ENCODE data around the gene MARCHF2. TPM values are rescaled to one million over a fixed set of nuclear protein-coding genes. Genes with fewer than 3 reads are reported as not detected.

MARCHF2 gene
- total RNA-seq, 5 donors from 2014 or later (not counting 1 experiment from before 2014, with no cell fraction given), result 20.6 to 40.7 (median 35.6) TPM

DNA sequence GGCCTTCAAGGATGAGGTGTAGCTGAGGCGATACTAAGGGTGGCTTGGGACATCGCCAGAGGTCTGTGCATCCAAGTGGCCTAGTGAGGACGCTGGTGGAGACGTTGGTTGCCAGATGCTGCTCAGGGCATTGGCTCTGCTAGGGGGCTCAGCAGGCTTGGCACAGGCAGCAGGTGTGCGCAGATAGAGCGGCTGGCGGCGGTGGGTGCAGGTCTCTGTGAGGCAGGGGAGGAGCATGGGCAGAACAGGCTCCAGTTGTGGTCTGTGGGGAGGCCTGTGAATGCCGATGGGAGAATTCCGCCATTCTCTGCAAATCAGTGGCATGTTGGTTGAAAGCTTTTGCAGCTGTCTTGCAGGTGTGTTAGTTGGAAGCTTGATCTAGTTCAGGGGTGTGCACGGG lies 68.1 kb downstream of the MARCHF2 start:
- Mint-ChIP-seq H3K4me1 (peaks cover 62 to 65% (median 64%) of the 10 kb centered on the region in 3 donors), H3K4me3 (peak overlapping the region in 2 of 3 donors; percentile 13 to 67), H3K9me3 (no peaks in the 10 kb centered on the region), H3K27ac (peak overlapping the region; percentile 59 to 78), H3K36me3 (peaks cover 31% of the 10 kb centered on the region), H3K27me3 (no peaks in the 10 kb centered on the region)
- Histone ChIP-seq H3K4me1 (ENCODE audit: control insufficient read depth in 1 of 2, extremely low read depth in 1 of 2, insufficient read depth in 2 of 2, low read length in 2 of 2) (peaks cover 18 to 60% of the 10 kb centered on the region in 2 experiments), H3K27ac (ENCODE audit: low read length) (peak overlapping the region; percentile 23), H3K9me3 (no peaks in the 10 kb centered on the region), H3K27me3 (replicated peaks in 1 of 2; ENCODE audit: control insufficient read depth in 2 of 2, extremely low read depth in 1 of 2, insufficient read depth in 2 of 2, low read length in 1 of 2) (no peaks in the 10 kb centered on the region), H3K36me3 (ENCODE audit: control insufficient read depth in 2 of 2, extremely low read depth in 1 of 2, insufficient read depth in 1 of 2, low read length in 1 of 2) (peaks cover 4 to 78% of the 10 kb centered on the region in 2 donors), H3K4me3 (ENCODE audit: control insufficient read depth in 1 of 2, extremely low read depth in 1 of 2, low read length in 1 of 2) (peak overlapping the region in 1 of 2 donors; percentile 30)
- DNase-seq (peak in 1 of 35 experiments; percentile 27), ATAC-seq (replicated peaks in 1 of 4) (peak in 2 of 4 experiments; percentile 11 to 52)
- 66% methylated on average over 9 of the region's 11 CpGs for WGBS (ENCODE audit: insufficient coverage)
- ChIA-PET CTCF (interaction anchor here (0.5 to 0.7 kb wide), 2 partner anchors 32 to 44 kb away, joined by 3 to 6 read pairs; no protein-coding TSS in a partner anchor), POLR2A (interaction anchor here in 1 of 2 donors (0.6 to 0.7 kb wide), 2 partner anchors 32 to 1326 kb away, joined by 5 to 10 read pairs; no protein-coding TSS in a partner anchor)

DNA sequence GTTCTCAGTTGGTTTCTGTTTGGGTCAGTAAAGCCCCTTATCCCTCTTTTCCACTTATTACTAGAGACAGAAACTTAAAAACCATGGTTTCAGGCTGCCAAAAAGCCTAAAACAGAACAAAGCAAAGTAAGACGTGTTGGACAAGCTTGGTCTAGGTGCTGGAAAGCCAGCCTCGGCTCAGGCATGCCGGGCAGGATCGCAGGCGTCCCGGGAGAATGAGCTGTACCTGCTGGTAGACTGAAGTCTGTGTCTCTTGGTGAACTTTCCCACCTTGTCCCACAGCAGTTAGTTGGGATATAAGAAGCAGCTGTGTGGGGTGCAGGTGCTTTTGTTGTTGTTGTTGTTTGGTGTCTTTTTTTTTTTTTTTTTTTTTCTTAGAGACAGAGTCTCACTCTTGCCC lies 68.5 kb downstream of the MARCHF2 start:
- H3K36me3 Mint-ChIP-seq, result peaks cover 33% of the 10 kb centered on the region
- H3K9me3 ChIP-seq, result no peaks in the 10 kb centered on the region
- no peaks in the 10 kb centered on the region for H3K27me3 ChIP-seq (replicated peaks in 1 of 2; ENCODE audit: control insufficient read depth in 2 of 2, extremely low read depth in 1 of 2, insufficient read depth in 2 of 2, low read length in 1 of 2)
- no peak overlapping the region for H3K4me3 ChIP-seq (ENCODE audit: control insufficient read depth in 1 of 2, extremely low read depth in 1 of 2, low read length in 1 of 2)
- ATAC-seq (replicated peaks in 1 of 4) (no peak), DNase-seq (no peak)
- peak overlapping the region in 1 of 3 donors; percentile 67 for H3K4me3 Mint-ChIP-seq
- CTCF ChIA-PET, result interaction anchor here (0.5 to 0.7 kb wide), 2 partner anchors 32 to 214 kb away, joined by 5 to 6 read pairs; no protein-coding TSS in a partner anchor
- H3K4me1 Mint-ChIP-seq, result peaks cover 63 to 66% (median 64%) of the 10 kb centered on the region in 3 donors
- peaks cover 4 to 78% of the 10 kb centered on the region in 2 donors for H3K36me3 ChIP-seq (ENCODE audit: control insufficient read depth in 2 of 2, extremely low read depth in 1 of 2, insufficient read depth in 1 of 2, low read length in 1 of 2)
- H3K27ac ChIP-seq (ENCODE audit: low read length), result no peak overlapping the region
- H3K27ac Mint-ChIP-seq, result peak overlapping the region; percentile 59 to 78
- H3K9me3 Mint-ChIP-seq, result no peaks in the 10 kb centered on the region
- H3K27me3 Mint-ChIP-seq, result no peaks in the 10 kb centered on the region
- POLR2A ChIA-PET, result interaction anchor here in 1 of 2 donors (0.7 kb wide), 1 partner anchor 31 kb away, joined by 10 read pairs; no protein-coding TSS in a partner anchor
- 92% methylated on average over 6 of the region's 6 CpGs for WGBS (ENCODE audit: insufficient coverage)
- H3K4me1 ChIP-seq (ENCODE audit: control insufficient read depth in 1 of 2, extremely low read depth in 1 of 2, insufficient read depth in 2 of 2, low read length in 2 of 2), result peaks cover 22 to 60% of the 10 kb centered on the region in 2 experiments

DNA sequence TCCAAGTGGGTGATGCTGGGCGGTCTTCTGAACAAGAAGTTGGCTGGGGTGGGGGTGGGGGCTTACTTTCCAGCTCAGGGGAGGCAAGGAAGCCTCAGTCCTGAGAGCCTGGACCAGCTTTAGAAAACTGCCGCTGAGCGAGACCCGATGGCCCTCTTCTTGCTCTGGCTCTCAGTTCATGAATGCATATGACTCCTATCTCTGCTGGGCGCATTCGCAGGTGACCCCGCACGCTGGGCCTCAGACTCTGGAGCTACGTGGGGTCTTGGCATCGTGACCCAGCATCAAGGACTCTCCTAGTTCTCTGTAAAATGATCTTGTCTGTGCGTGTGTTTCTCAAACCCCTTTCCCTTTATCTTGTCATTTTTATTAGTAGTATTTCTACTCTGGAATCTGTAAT lies 69.6 kb downstream of the MARCHF2 start:
- Mint-ChIP-seq H3K4me1 (peaks cover 64 to 67% (median 64%) of the 10 kb centered on the region in 3 donors), H3K4me3 (peak overlapping the region in 1 of 3 donors; percentile 42), H3K36me3 (peaks cover 40% of the 10 kb centered on the region), H3K27me3 (no peaks in the 10 kb centered on the region), H3K27ac (peak overlapping the region; percentile 20 to 56), H3K9me3 (no peaks in the 10 kb centered on the region)
- POLR2A ChIA-PET, result interaction anchor here in 1 of 2 donors (0.5 kb wide), 1 partner anchor 8 kb away, joined by 4 read pairs; no protein-coding TSS in a partner anchor
- Histone ChIP-seq H3K36me3 (ENCODE audit: control insufficient read depth in 2 of 2, extremely low read depth in 1 of 2, insufficient read depth in 1 of 2, low read length in 1 of 2) (peaks cover under 1 to 73% of the 10 kb centered on the region in 2 donors), H3K4me3 (ENCODE audit: control insufficient read depth in 1 of 2, extremely low read depth in 1 of 2, low read length in 1 of 2) (no peak overlapping the region), H3K4me1 (ENCODE audit: control insufficient read depth in 1 of 2, extremely low read depth in 1 of 2, insufficient read depth in 2 of 2, low read length in 2 of 2) (peaks cover 24 to 60% of the 10 kb centered on the region in 2 experiments), H3K27ac (ENCODE audit: low read length) (no peak overlapping the region), H3K27me3 (replicated peaks in 1 of 2; ENCODE audit: control insufficient read depth in 2 of 2, extremely low read depth in 1 of 2, insufficient read depth in 2 of 2, low read length in 1 of 2) (no peaks in the 10 kb centered on the region), H3K9me3 (no peaks in the 10 kb centered on the region)
- DNase-seq (no peak), ATAC-seq (replicated peaks in 1 of 4) (no peak)
- 98% methylated on average over 8 of the region's 11 CpGs for WGBS (ENCODE audit: insufficient coverage)
- CTCF ChIA-PET, result no interaction called here

DNA sequence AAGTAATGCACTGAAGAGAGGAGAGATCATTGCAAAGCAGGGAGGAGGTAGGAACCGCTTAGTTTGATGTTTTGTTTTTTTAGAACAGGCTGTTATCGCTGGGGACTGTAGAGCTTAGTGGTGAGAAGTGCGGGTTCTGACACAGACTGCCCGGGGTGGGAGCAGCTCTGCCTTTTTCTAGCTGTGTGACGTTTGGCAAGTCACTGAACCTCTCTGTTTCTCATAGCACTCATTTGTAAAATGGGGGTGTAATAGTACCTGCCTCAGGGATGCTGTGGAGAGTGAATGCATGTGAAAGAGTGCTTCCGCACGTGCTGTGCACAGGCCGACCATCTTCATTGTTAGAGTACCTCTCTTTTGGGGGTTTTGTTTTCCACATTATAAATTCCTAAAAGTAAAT lies 70.1 kb downstream of the MARCHF2 start:
- Mint-ChIP-seq H3K27ac (peak overlapping the region; percentile 20 to 56), H3K4me1 (peaks cover 64 to 67% (median 64%) of the 10 kb centered on the region in 3 donors), H3K27me3 (no peaks in the 10 kb centered on the region), H3K36me3 (peaks cover 44% of the 10 kb centered on the region), H3K9me3 (no peaks in the 10 kb centered on the region), H3K4me3 (peak overlapping the region in 1 of 3 donors; percentile 42)
- Histone ChIP-seq H3K4me3 (ENCODE audit: control insufficient read depth in 1 of 2, extremely low read depth in 1 of 2, low read length in 1 of 2) (no peak overlapping the region), H3K27me3 (replicated peaks in 1 of 2; ENCODE audit: control insufficient read depth in 2 of 2, extremely low read depth in 1 of 2, insufficient read depth in 2 of 2, low read length in 1 of 2) (no peaks in the 10 kb centered on the region), H3K9me3 (no peaks in the 10 kb centered on the region), H3K27ac (ENCODE audit: low read length) (no peak overlapping the region), H3K36me3 (ENCODE audit: control insufficient read depth in 2 of 2, extremely low read depth in 1 of 2, insufficient read depth in 1 of 2, low read length in 1 of 2) (peaks cover 0 to 74% of the 10 kb centered on the region in 2 donors), H3K4me1 (ENCODE audit: control insufficient read depth in 1 of 2, extremely low read depth in 1 of 2, insufficient read depth in 2 of 2, low read length in 2 of 2) (peaks cover 22 to 61% of the 10 kb centered on the region in 2 experiments)
- POLR2A ChIA-PET, result no interaction called here
- CTCF ChIA-PET, result no interaction called here
- 81% methylated on average over 4 of the region's 8 CpGs for WGBS (ENCODE audit: insufficient coverage)
- ATAC-seq (replicated peaks in 1 of 4) (no peak), DNase-seq (no peak)

DNA sequence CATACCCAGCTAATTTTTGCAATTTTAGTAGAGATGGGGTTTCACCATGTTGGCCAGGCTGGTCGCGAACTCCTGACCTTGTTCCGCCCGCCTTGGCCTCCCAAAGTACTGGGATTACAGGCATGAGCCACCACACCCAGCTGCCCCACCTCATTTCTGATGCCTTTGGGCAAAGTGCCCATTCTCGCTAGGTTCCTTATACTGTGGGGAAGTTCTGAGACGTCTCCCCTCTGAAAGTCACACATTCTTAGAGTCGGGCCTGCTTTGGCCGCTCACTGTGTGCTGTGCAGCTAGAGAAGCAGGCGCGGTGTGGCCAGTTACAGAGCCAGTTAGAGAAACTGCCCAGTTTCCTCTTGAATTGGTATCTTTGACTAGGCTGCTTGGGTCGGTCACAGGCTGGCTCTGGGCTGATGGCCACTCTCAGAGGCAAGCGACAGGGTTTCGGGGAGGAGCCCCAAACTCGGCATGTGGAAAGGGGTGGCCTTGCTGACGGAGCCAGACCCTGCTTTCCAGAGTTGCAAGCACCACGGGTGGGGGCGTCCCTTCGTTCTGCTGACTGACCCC lies 71.3 kb downstream of the MARCHF2 start:
- peaks cover 20 to 51% of the 10 kb centered on the region in 2 experiments for H3K4me1 ChIP-seq (ENCODE audit: control insufficient read depth in 1 of 2, extremely low read depth in 1 of 2, insufficient read depth in 2 of 2, low read length in 2 of 2)
- no peaks in the 10 kb centered on the region for H3K9me3 ChIP-seq
- DNase-seq (peak in 1 of 35 experiments; percentile 26), ATAC-seq (replicated peaks in 1 of 4) (no peak)
- Mint-ChIP-seq H3K4me3 (no peak overlapping the region), H3K27ac (peak overlapping the region in 1 of 2 donors; percentile 11), H3K9me3 (no peaks in the 10 kb centered on the region), H3K4me1 (peaks cover 59 to 62% (median 59%) of the 10 kb centered on the region in 3 donors), H3K27me3 (no peaks in the 10 kb centered on the region), H3K36me3 (peaks cover 50% of the 10 kb centered on the region)
- no peak overlapping the region for H3K4me3 ChIP-seq (ENCODE audit: control insufficient read depth in 1 of 2, extremely low read depth in 1 of 2, low read length in 1 of 2)
- ChIA-PET CTCF (no interaction called here), POLR2A (no interaction called here)
- peaks cover 0 to 70% of the 10 kb centered on the region in 2 donors for H3K36me3 ChIP-seq (ENCODE audit: control insufficient read depth in 2 of 2, extremely low read depth in 1 of 2, insufficient read depth in 1 of 2, low read length in 1 of 2)
- H3K27ac ChIP-seq (ENCODE audit: low read length), result no peak overlapping the region
- WGBS (ENCODE audit: insufficient coverage), result 94% methylated on average over 12 of the region's 18 CpGs
- no peaks in the 10 kb centered on the region for H3K27me3 ChIP-seq (replicated peaks in 1 of 2; ENCODE audit: control insufficient read depth in 2 of 2, extremely low read depth in 1 of 2, insufficient read depth in 2 of 2, low read length in 1 of 2)

DNA sequence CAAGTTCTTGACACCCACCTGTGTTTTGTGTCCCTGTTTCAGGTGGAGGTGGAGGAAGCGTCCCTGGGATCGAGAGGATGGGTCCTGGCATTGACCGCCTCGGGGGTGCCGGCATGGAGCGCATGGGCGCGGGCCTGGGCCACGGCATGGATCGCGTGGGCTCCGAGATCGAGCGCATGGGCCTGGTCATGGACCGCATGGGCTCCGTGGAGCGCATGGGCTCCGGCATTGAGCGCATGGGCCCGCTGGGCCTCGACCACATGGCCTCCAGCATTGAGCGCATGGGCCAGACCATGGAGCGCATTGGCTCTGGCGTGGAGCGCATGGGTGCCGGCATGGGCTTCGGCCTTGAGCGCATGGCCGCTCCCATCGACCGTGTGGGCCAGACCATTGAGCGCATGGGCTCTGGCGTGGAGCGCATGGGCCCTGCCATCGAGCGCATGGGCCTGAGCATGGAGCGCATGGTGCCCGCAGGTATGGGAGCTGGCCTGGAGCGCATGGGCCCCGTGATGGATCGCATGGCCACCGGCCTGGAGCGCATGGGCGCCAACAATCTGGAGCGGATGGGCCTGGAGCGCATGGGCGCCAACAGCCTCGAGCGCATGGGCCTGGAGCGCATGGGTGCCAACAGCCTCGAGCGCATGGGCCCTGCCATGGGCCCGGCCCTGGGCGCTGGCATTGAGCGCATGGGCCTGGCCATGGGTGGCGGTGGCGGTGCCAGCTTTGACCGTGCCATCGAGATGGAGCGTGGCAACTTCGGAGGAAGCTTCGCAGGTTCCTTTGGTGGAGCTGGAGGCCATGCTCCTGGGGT lies 72.7 kb downstream of the MARCHF2 start:
- POLR2A ChIA-PET, result no interaction called here
- H3K9me3 Mint-ChIP-seq, result no peaks in the 10 kb centered on the region
- Histone ChIP-seq H3K9me3 (no peaks in the 10 kb centered on the region), H3K27ac (ENCODE audit: low read length) (peak overlapping the region; percentile 55), H3K36me3 (ENCODE audit: control insufficient read depth in 2 of 2, extremely low read depth in 1 of 2, insufficient read depth in 1 of 2, low read length in 1 of 2) (peaks cover 3 to 70% of the 10 kb centered on the region in 2 donors), H3K4me3 (ENCODE audit: control insufficient read depth in 1 of 2, extremely low read depth in 1 of 2, low read length in 1 of 2) (no peak overlapping the region), H3K27me3 (replicated peaks in 1 of 2; ENCODE audit: control insufficient read depth in 2 of 2, extremely low read depth in 1 of 2, insufficient read depth in 2 of 2, low read length in 1 of 2) (no peaks in the 10 kb centered on the region), H3K4me1 (ENCODE audit: control insufficient read depth in 1 of 2, extremely low read depth in 1 of 2, insufficient read depth in 2 of 2, low read length in 2 of 2) (peaks cover 20 to 39% of the 10 kb centered on the region in 2 experiments)
- peaks cover 52 to 56% (median 56%) of the 10 kb centered on the region in 3 donors for H3K4me1 Mint-ChIP-seq
- ATAC-seq (replicated peaks in 1 of 4), result no peak
- peaks cover 52% of the 10 kb centered on the region for H3K36me3 Mint-ChIP-seq
- H3K27me3 Mint-ChIP-seq, result no peaks in the 10 kb centered on the region
- 97% methylated on average over 62 of the region's 62 CpGs for WGBS (ENCODE audit: insufficient coverage)
- no peak for DNase-seq
- peak overlapping the region in 1 of 3 donors; percentile 68 for H3K4me3 Mint-ChIP-seq
- CTCF ChIA-PET, result no interaction called here
- peak overlapping the region; percentile 88 to 97 for H3K27ac Mint-ChIP-seq
